NCI-H748 (cell line): ENCODE results near the gene PNPLA3.
A peak's percentile ranks its signal among the peaks of the same experiment; 100 is the strongest.

ENCODE experiments used
- DNase-seq: peaks from one replicate; lab custom pipeline; 2025; ENCODE audit not compliant: unreplicated experiment; lab: John Stamatoyannopoulos, UW

PNPLA3 gene, protein sequence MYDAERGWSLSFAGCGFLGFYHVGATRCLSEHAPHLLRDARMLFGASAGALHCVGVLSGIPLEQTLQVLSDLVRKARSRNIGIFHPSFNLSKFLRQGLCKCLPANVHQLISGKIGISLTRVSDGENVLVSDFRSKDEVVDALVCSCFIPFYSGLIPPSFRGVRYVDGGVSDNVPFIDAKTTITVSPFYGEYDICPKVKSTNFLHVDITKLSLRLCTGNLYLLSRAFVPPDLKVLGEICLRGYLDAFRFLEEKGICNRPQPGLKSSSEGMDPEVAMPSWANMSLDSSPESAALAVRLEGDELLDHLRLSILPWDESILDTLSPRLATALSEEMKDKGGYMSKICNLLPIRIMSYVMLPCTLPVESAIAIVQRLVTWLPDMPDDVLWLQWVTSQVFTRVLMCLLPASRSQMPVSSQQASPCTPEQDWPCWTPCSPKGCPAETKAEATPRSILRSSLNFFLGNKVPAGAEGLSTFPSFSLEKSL

DNA sequence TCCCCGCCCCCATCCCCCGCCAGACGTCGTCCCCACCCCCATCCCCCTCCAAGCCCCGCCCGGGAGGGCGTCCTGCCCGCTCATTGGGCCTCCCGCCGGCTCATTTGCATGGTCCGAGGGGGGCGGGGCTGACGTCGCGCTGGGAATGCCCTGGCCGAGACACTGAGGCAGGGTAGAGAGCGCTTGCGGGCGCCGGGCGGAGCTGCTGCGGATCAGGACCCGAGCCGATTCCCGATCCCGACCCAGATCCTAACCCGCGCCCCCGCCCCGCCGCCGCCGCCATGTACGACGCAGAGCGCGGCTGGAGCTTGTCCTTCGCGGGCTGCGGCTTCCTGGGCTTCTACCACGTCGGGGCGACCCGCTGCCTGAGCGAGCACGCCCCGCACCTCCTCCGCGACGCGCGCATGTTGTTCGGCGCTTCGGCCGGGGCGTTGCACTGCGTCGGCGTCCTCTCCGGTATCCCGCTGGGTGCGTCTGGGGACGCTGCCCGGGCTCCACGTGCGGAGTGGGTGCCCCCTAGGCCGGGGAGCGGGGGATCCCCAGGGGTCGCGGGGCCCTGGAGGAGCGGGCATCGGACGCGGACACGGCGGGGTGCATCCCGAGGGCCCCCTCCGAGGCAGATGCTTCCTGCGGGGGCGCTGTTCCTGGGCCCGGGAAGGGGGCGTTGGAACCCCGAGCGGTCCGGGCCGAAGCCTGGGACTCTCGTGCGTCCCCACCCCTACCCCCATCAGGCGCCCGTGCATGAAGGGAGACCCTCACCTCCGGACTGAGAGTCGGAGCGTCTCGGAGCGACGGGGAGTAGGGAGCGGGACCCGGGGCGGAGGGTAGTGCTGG is at the start of gene PNPLA3:
Gene PNPLA3 (plus strand): TSS at position 175 of the 834 bp plus-strand sequence. CDS start 107 bp downstream, at position 282.
- peak; percentile 89 for DNase-seq

- no peak for DNase-seq
Measured at GRCh38 chr22:43876866-43877509, 46.6 kb upstream of the PNPLA3 start.

DNA sequence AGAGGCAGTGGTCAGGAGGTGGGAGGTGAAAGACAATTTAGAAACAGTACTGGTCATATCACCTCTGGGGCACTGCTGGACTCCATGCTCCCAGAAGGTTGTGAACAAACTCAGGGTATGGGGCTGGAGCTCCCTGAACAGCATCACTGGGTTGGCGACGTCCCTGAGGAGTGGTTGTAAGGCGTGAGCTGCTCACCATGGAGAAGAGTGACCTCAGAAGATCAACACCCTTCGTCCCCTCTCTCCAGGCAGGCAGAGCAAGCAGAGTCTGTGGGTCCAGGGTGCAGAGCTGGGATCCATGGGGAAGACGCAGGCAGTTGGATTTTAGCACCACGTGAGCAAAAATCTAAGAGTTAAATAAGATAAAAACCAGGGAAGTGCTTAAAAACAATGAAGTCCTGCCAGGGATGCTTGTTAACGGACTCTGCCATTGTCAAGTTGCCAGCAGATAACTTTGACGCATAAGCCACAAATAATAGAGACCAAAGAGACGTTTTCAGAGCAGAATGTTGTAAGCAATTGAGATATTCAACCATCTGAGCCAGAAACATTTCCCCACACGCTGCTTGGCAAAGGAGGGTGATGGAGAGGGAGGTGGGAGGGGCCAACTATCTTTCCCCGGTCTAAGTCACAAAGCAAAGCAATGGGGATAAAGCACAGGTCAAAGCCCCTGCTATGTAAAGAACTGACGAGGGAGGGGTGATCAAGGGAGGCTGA is 45.4 kb upstream of the PNPLA3 start:
- DNase-seq, result no peak

DNA sequence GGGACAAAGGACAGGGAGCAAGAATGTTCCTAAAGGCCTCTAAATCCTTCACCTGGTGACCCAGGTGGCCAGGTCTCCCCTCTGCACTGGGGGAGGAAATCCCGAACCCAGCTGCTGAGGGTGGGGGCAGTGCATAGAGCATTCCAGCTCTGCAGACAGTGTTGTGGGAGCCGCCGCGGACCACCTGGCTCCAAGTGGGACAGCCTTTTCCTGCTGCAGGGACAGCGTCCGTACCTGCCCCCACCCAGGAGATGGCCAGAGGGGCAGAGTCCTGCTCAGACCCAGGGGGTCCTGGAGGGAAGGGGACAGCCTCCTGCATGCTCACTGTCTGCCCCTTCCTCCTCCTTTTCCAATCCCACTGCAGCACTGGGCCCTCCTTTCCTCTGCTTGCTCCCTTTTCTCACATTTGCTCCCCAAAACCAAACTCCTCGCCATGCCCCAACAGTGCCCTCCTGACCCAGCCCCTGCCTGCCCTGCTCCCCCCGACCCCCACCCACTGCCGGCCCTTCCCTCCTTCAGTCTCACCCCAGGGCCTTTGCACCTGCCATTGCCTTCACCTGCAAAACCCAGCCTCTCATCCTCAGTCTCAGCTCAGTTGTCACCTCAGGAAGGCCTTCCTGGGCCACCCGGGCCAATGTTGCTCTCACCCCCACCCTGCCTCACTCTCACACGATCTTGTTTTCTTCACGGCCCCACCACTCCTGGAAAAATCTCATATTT is 44.6 kb upstream of the PNPLA3 start:
- DNase-seq, result no peak

DNA sequence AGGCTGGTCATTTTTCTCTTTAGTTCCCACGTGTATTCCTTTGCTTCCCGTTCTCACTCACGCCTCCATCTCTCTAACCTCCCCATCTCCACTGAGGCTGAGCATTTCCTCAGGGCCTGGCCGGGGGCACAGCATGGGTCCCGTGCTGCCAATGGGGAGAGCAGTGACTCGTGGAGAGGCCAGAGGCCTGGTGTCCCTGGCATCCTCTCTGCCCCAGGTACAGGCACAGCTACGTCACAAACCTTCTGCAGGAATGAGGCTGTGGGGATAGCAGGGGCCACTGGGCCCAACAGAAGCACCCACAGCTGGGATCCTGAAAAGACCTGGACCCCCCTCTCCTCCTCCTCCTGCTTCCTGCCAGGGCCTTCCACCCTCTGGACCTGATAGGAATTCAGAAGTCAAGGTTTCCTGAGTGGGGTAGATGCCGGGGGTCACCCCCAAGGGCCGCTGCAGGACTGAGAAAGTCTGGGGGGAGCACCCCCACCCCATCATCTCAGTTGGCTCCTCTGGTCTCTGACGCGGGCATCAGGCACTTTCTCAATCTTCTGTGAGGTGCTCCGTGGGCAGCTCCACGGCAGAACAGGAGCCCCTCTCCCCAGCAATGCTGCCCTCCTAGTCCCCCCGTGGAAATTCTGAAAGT is 43.6 kb upstream of the PNPLA3 start:
- DNase-seq, result no peak

DNA sequence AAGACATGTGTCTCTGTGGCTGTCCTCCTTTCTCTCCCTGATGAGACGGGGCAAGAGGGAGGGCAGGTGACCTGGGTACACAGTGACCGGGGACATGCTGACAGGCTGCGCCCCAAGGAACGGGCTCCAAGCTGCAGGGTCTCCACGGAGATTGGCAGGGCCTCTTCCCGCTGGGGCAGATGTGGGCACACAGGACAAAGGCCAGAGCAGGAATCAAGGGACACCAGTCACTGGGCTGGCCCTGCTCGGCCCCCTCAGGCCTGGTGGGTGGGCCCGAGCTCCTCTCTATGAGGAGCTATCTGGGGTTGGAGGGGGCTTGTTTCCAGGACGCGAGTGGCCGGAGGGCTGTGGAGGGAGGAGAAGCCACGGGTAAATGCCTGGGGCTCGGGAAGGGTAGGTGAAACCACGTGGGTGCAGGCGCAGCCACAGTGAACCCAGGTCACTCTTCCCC is 43.0 kb upstream of the PNPLA3 start:
- DNase-seq, result no peak

GRCh38 chr22:43881091-43882061 is 42.2 kb upstream of the PNPLA3 start:
- DNase-seq, result no peak

DNA sequence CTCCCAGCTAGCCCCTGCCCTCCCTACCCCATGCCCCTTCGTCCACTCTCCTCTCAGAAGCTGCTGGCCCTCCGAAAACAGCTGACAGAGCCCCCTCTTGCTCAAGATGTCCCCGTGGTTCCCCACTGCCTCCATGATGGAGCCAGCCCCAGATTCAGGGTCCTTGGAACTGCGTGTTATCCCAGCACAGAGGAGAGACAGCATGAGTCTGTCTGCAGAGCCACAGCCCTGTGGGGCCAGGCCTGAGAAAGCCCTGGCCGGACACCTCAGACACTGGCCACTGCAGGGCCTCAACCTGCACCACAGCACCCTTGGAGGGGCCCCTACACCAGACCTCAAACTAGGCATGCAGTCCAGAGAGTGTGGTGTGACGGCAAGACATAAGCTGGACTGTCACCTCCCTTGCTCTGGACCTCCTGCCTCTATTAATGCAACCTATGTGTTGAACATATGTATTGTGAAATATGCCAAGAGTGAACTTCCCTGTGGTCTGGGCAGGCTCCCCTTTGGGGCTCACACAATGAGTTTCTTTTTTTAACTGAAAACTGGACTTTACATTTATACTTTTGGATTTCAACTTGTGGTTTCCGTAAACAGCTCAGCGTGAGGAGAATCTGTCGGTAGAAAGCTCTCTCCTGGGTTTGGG is 41.4 kb upstream of the PNPLA3 start:
- DNase-seq, result no peak

- peak; percentile 82 for DNase-seq
Measured at GRCh38 chr22:43883012-43883661, 40.5 kb upstream of the PNPLA3 start.

DNA sequence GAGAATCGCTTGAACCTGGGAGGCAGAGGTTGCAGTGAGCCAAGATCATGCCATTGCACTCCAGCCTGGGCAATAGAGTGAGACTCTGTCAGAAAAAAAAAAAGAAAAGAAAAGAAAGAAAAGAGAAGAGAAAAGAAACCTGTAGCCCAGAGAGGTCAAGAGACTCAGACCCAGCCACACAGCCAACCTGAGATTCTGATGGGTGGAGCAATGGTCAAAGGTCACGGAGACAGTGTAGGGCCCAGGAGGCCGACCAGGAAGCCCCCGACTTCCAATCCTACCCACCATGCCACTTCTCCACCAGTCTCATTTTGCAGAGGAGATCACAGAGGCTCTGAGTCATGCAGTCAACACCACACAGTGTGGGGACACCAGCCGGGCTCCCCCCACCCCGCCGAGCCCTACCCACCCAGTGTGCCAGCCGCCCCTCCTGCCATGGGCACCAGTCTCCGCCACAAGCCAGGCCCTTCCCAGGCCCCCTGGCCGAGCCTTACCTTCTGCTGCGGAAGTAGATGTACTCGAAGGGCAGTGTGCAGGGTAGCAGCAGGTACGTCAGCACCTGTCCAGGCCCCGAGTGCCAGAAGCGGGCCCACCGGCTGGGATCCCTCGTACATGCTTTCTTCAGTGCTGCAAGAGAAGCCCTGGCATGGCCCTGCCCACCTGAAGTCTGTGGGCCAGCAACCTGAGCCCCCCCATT is 39.7 kb upstream of the PNPLA3 start:
- DNase-seq, result no peak

DNA sequence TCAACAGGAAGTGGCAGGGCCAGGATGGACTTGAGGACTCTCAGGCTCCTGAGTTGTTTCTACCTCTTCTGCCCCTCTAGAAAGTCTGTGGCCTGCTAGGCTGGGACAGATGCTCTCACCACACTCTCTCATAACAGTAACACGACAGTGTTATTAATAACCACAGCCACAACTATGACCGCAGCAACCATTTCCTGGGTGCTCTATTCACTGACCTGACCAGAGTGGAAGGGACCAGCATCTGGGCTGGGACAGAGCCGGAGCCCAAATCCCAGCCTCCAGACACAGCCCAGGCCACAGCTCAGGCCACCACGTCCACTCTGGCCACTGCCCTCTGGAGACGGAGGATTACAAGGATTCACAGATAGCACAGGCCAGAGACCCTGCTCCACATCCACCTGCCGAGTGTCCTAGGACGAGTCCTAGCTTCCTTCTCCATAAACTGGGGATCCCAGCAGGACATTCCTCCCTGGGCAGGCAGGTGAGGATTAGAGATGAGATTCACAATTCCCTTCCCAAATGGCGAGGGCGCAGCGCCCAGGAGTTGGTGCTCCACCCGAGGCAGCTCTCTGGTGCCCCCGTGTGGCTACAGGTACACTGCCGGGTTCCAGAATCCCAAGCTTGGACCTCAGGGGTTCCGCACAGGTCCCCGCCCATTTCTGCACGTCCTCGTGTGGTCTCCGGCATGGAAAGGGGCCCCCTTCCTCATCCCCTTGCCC is 38.8 kb upstream of the PNPLA3 start:
- peak; percentile 64 for DNase-seq

- DNase-seq, result no peak
Measured at GRCh38 chr22:43885319-43885671, 38.3 kb upstream of the PNPLA3 start.

DNA sequence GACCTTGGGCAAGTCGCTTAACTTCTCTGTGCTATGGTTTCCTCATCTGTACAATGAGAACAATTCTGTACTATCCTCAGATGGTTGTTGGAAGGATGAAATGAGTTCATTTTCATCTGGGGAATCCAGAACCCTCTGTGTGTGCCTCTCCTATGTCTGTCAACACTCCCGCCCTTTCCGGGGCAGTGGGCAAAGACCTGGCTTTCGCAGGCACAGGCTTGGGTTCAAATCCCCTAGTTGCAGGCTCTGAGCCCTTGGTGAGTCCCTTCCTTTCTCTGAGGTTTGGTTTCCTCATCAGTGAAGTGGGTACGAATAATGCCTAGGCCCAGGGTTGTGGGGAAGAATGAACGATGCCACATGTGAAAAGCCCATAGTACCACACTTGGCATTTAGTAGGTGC is 37.8 kb upstream of the PNPLA3 start:
- DNase-seq, result no peak

DNA sequence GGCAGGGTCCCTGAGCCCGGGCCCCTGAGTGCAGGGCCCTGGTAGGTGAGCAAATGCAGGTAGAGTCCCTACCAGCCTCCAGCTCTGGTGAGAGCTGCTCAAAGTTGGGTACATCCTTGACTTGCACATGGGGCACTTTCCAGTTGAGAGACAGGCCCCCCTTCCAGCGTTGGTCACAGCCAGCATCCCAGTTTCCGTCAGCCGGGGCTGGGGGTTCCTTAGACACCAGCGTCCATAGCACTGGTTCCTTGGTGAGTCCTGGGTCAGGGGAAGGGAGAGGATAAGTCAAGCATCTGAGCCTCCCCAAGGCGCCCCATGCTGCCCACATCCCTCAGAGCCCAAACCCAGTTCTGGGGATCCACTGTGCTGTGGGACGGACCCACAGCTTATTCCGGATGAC is 37.4 kb upstream of the PNPLA3 start:
- no peak for DNase-seq

DNA sequence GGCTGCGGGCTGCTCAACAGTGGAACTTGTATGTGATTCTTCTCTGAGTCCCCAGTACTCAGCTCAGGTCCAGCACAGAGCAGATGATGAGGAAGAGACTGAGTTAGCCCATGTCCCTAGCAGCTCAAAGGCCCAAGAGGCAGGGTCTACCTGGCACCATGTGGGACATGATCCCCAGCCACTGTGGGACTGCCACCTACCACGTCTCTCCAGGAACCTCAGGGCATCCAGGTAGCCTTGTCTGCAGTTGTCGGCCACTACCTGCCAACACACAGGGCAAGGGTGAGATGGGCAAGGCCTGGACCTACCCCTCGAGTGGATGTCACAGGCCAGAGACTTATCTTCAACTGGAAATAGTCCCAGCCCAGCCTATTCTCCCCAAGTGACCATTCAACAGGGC is 36.2 kb upstream of the PNPLA3 start:
- no peak for DNase-seq

- no peak for DNase-seq
Measured at GRCh38 chr22:43888740-43889139, 34.9 kb upstream of the PNPLA3 start.
